HAP-1 (cell line): Measurements from ENCODE around the gene CEP112.
"Not testable (repeated sequence)": the region's sequence is repeated elsewhere in the genome, so short reads cannot be mapped to it uniquely, and the experiment has no call there.

ENCODE experiments used
- DNase-seq, 2 experiments: peaks; one replicate each; pipeline ENCODE4 v3.0.0-alpha.2; 2016 to 2020; ENCODE audit warnings: low spot score in 2 of 2
- H3K27me3 ChIP-seq: fragments of 250-450 bp; sonication (Bioruptor Pico); 2 replicates; pipeline ENCODE4 v1.5.1; 2020; ENCODE audit warnings: low read depth, mild to moderate bottlenecking, moderate library complexity
- H3K36me3 ChIP-seq: fragments of 250-450 bp; sonication (Bioruptor Pico); replicated peaks from 2 replicates; pipeline ENCODE4 v1.5.1; 2020; ENCODE audit warnings: mild to moderate bottlenecking
- H3K4me1 ChIP-seq: fragments of 250-450 bp; sonication (Bioruptor Pico); 2 replicates; pipeline ENCODE4 v1.5.1; 2020; ENCODE audit warnings: mild to moderate bottlenecking
- H3K4me3 ChIP-seq: fragments of 250-450 bp; sonication (Bioruptor Pico); 2 replicates; pipeline ENCODE4 v1.5.1; 2020; ENCODE audit warnings: mild to moderate bottlenecking, moderate library complexity
- H3K9me3 ChIP-seq: fragments of 250-450 bp; sonication (Bioruptor Pico); 2 replicates; pipeline ENCODE4 v1.5.1; 2020; ENCODE audit warnings: mild to moderate bottlenecking, moderate library complexity
- in situ Hi-C: fragments of 300-500 bp; cut with MboI; formaldehyde crosslinking; loops from 3 replicates; pipeline ENCODE4 v1.14.3; 2020; ENCODE audit warnings: low sequenced_read_pairs, inconsistent platforms, mixed read lengths

CEP112 gene

DNA sequence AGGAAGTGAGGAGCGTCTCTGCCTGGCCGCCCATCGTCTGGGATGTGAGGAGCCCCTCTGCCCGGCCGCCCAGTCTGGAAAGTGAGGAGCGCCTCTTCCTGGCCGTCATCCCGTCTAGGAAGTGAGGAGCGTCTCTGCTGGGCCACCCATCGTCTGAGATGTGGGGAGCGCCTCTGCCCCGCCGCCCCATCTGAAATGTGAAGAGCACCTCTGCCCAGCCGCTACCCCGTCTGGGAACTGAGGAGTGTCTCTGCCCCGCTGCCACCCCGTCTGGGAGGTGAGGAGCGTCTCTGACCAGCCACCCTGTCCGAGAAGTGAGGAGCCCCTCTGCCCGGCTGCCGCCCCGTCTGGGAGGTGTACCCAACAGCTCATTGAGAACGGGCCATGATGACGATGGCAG, 354.7 kb downstream of the CEP112 start:
- H3K9me3 ChIP-seq, H3K4me1 ChIP-seq, H3K27me3 ChIP-seq, H3K36me3 ChIP-seq, in situ Hi-C loops, H3K4me3 ChIP-seq, DNase-seq: not testable (repeated sequence)

GRCh38 chr17:65833214-65833613, 358.7 kb downstream of the CEP112 start:
- no peak overlapping the region for H3K4me3 ChIP-seq
- H3K4me1 ChIP-seq, result no peaks in the 10 kb centered on the region
- no peaks in the 10 kb centered on the region; the same call in none of the 2 replicates for H3K9me3 ChIP-seq
- no peaks in the 10 kb centered on the region for H3K36me3 ChIP-seq
- in situ Hi-C loops, result no loop called here
- H3K27me3 ChIP-seq, result no peaks in the 10 kb centered on the region
- DNase-seq, result no peak

DNA sequence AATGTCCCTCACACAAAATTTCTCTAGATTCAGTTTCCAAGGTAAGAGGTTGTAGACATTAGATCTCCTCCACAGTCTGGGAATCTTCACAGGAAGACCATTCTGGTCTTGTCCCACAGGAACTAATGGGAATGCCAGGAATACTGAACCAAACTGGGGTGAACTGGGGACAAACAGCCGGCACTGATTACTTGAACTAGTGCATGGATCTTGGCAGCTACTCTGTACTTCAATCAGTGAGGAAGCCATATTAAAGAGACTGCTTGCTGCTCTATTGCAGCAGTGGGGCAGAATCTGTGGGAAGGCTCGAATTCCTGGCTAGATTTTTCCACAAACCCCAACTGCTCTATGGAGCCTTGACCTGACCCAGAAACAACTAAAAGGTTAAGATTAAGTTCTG, 361.6 kb downstream of the CEP112 start:
- DNase-seq, result no peak
- H3K4me1 ChIP-seq, result no peaks in the 10 kb centered on the region
- H3K36me3 ChIP-seq, result no peaks in the 10 kb centered on the region
- in situ Hi-C loops, result no loop called here
- no peaks in the 10 kb centered on the region; the same call in none of the 2 replicates for H3K9me3 ChIP-seq
- H3K4me3 ChIP-seq, result no peak overlapping the region
- no peaks in the 10 kb centered on the region for H3K27me3 ChIP-seq

DNA sequence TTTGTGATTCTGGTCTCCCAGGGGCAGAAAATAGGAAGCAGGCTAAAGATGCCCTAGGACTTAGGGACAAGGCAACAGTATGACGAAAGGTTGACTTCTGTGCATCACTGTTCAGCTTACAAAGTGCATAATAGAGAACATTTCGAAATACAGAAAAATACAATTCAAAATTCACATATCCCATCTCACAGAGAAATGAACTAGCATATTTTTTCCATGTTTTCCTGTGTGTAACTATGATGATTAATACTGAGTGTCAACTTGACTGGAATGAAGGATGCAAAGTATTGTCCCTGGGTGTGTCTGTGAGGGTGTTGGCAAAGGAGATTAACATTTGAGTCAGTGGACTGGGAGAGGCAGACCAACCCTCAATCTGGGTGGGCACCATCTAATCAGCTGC, 365.4 kb downstream of the CEP112 start:
- H3K27me3 ChIP-seq, H3K9me3 ChIP-seq, H3K4me1 ChIP-seq, DNase-seq, H3K4me3 ChIP-seq, H3K36me3 ChIP-seq, in situ Hi-C loops: not testable (repeated sequence)

DNA sequence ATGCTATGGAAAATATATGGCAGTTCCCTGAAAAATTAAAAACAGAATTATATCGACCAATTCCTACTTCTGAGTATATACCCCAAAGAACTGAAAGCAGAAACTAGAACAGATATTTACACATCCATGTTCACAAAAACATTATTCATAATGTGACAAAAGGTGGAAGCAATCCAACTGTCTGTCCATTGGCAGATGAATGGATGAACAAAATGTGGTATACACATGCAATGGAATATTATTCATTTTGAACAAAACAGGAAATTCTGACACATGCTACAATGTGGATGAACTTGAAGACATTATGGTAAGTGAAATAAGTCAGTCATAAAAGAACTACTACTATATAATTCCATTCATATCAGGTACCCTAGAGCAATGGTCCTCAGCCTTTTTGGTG, 367.0 kb downstream of the CEP112 start:
- in situ Hi-C loops, result no loop called here
- Histone ChIP-seq H3K4me3 (no peak overlapping the region), H3K9me3 (no peaks in the 10 kb centered on the region), H3K4me1 (no peaks in the 10 kb centered on the region), H3K27me3 (no peaks in the 10 kb centered on the region), H3K36me3 (no peaks in the 10 kb centered on the region)
- DNase-seq, result no peak

DNA sequence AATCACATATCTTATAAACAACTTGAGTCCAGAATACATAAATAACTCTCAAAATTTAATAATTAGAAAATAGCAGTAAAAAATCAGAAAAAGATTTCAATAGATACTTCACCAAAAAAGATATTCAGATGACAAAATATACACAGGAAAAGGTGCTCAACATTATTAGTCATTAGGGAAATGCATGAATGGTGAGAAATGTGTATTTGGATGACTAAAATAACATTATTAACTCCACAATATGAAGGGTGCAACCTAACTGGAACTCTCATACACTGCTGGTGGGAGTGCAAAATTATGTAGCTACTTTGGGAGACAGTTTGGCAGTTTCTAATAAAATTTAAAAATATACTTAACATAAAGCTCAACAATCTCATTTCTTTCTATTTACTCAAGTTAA, 368.2 kb downstream of the CEP112 start:
- DNase-seq, result no peak

DNA sequence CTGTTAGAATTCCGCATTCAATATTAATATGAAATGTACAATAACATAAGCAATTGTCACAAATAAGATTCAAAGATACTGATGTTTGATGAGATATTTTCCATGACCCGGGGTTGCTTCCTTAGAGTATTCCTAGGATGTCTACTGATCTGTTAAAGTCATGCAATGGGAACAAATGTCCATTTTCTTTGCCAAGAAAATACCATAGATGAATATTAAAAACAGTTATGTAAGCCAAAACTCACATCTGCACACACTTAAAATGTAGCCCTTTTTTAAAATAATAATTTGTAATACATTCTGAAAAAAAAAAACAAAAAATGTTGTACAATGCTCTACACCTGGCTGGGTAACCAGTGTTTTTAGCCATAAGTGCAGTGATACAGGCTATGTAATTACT, 371.1 kb downstream of the CEP112 start:
- Histone ChIP-seq H3K4me1 (no peaks in the 10 kb centered on the region), H3K27me3 (no peaks in the 10 kb centered on the region), H3K36me3 (no peaks in the 10 kb centered on the region), H3K4me3 (no peak overlapping the region), H3K9me3 (no peaks in the 10 kb centered on the region)
- DNase-seq, result no peak
- in situ Hi-C loops, result no loop called here

More for the DNA sequence above, 368.2 kb downstream of the CEP112 start:
- H3K4me1 ChIP-seq, result no peaks in the 10 kb centered on the region
- in situ Hi-C loops, result no loop called here
- no peaks in the 10 kb centered on the region for H3K9me3 ChIP-seq
- no peaks in the 10 kb centered on the region for H3K36me3 ChIP-seq
- H3K4me3 ChIP-seq, result no peak overlapping the region
- no peaks in the 10 kb centered on the region for H3K27me3 ChIP-seq

GRCh38 chr17:65820306-65820705, 371.6 kb downstream of the CEP112 start:
- Histone ChIP-seq H3K4me1 (no peaks in the 10 kb centered on the region), H3K4me3 (no peak overlapping the region), H3K9me3 (no peaks in the 10 kb centered on the region), H3K27me3 (no peaks in the 10 kb centered on the region), H3K36me3 (no peaks in the 10 kb centered on the region)
- no peak for DNase-seq
- in situ Hi-C loops, result no loop called here

GRCh38 chr17:65819810-65820209, 372.1 kb downstream of the CEP112 start:
- Histone ChIP-seq H3K27me3 (no peaks in the 10 kb centered on the region), H3K9me3 (no peaks in the 10 kb centered on the region), H3K4me3 (no peak overlapping the region), H3K4me1 (no peaks in the 10 kb centered on the region), H3K36me3 (no peaks in the 10 kb centered on the region)
- no peak for DNase-seq
- in situ Hi-C loops, result no loop called here

GRCh38 chr17:65817951-65818350, 374.0 kb downstream of the CEP112 start:
- Histone ChIP-seq H3K27me3 (no peaks in the 10 kb centered on the region), H3K4me1 (no peaks in the 10 kb centered on the region), H3K4me3 (no peak overlapping the region), H3K9me3 (no peaks in the 10 kb centered on the region), H3K36me3 (no peaks in the 10 kb centered on the region)
- in situ Hi-C loops, result no loop called here
- no peak for DNase-seq

DNA sequence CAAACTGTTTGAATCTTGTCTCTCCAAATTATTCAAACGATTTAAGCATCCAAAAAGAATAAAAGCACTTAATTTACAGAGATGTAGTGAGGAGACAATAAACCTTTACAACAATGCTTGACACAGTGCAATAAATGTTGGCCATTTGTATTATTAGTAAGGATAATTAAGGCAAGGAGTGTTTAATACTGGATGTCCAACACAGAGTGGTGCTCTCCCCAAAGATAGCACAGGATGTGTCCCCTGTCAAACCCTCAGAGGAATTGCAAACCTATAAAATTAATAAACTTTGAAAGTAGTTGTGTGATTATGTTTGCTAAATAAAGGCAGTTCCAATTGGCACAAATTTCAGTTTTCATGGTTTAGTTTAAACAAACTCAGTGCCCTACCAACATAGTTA, 377.5 kb downstream of the CEP112 start:
- Histone ChIP-seq H3K4me3 (no peak overlapping the region), H3K36me3 (no peaks in the 10 kb centered on the region), H3K27me3 (no peaks in the 10 kb centered on the region), H3K9me3 (no peaks in the 10 kb centered on the region), H3K4me1 (no peaks in the 10 kb centered on the region)
- in situ Hi-C loops, result no loop called here
- DNase-seq, result no peak

DNA sequence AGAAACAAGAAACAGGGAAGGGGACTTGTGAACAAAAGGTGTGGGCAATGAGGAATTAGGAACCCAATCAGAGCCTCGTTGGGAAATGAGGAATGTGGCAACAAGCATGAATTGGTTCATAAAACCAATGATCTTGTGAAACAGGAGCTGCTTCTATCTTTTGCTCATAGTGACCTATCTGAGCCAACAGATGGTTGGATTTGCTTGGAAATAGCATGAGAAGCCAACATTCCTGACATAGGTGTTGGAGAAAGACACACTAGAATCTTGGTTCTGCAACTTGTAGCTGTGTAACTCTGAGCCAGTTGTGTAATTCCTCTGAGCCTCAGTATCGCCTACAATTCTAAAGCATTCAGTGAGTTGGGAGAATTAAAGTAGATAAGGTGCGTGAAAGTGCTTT, 378.6 kb downstream of the CEP112 start:
- Histone ChIP-seq H3K27me3 (no peaks in the 10 kb centered on the region), H3K9me3 (no peaks in the 10 kb centered on the region), H3K4me3 (no peak overlapping the region), H3K4me1 (no peaks in the 10 kb centered on the region), H3K36me3 (no peaks in the 10 kb centered on the region)
- in situ Hi-C loops, result no loop called here
- no peak for DNase-seq

GRCh38 chr17:65811043-65811442, 380.9 kb downstream of the CEP112 start:
- H3K4me3 ChIP-seq, result no peak overlapping the region
- no peak for DNase-seq
- in situ Hi-C loops, result no loop called here
- peaks cover 2% of the 10 kb centered on the region; the same call in 1 of the 2 replicates for H3K9me3 ChIP-seq
- no peaks in the 10 kb centered on the region for H3K36me3 ChIP-seq
- H3K4me1 ChIP-seq, result no peaks in the 10 kb centered on the region
- no peaks in the 10 kb centered on the region for H3K27me3 ChIP-seq

GRCh38 chr17:65809366-65809765, 382.6 kb downstream of the CEP112 start:
- Histone ChIP-seq H3K4me1 (no peaks in the 10 kb centered on the region), H3K9me3 (peaks cover 2% of the 10 kb centered on the region; the same call in 1 of the 2 replicates), H3K27me3 (no peaks in the 10 kb centered on the region), H3K4me3 (no peak overlapping the region), H3K36me3 (no peaks in the 10 kb centered on the region)
- DNase-seq, result no peak
- in situ Hi-C loops, result no loop called here

DNA sequence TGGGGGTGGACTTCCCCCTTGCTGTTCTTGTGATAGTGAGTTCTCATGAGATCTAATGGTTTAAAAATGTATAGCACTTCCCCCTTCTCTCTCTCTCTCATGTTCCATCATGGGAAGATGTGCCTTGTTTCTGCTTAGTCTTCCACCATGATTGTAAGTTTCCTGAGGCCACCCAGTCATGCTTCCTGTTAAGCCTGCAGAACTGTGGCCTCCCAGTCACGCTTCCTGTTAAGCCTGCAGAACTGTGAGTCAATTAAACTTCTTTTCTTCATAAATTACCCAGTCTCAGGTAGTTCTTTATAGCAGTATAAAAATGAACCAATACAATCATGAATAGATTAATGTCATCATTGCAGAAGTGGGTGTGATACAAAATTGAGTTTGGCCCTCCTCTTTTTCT, 383.4 kb downstream of the CEP112 start:
- not testable (repeated sequence) for H3K27me3 ChIP-seq

More for the DNA sequence above, 383.4 kb downstream of the CEP112 start:
- H3K36me3 ChIP-seq, DNase-seq, H3K4me1 ChIP-seq, in situ Hi-C loops, H3K4me3 ChIP-seq, H3K9me3 ChIP-seq: not testable (repeated sequence)
